ENCODE measurements around the gene PNMA6A. TPM values are rescaled to one million over a fixed set of nuclear protein-coding genes. Genes with fewer than 3 reads are reported as not detected.
"Not testable (repeated sequence)": the region's sequence is repeated elsewhere in the genome, so short reads cannot be mapped to it uniquely, and the experiment has no call there.

Gene PNMA6A
- total RNA-seq, 2 donors from 2014 or later = 1.3 to 2.1 TPM

DNA sequence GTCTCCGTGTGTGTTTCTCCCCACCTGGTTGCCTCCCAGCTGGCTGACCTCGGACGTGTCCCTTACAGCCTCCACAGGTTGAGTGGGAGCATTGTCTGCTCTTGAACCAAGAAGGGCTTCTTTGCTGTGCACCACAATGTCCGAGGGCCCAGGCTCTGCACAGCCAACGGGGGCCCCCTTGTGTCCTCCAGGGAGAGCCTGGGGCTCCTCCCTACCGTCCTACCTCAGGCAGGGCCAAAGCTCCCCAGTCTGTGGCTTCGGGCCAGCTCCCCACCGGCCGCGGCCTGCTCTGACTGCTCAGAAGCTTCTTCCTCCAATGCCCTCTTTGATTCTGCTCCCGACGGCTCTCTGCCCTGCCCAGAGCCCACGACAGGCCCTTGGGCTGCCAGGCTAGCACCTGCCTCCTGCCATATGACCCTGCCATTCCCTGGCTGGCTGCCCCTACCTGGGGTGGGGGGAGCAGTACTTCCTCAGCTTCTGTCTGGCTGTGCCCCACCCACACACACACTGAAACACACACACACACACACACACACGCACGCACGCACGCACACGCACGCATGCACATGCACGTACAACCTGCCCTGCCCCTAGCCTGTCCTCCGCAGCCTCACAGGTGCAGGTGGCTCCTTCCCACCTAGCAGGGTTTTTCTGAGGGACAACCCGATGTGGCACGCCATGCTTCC, 11.1 kb downstream of the PNMA6A start:
- H3K27me3 ChIP-seq; H3K4me3 ChIP-seq; H3K4me1 ChIP-seq; H3K36me3 ChIP-seq (replicated peaks in 1 of 2; ENCODE audit: insufficient read depth in 1 of 2, low read depth in 2 of 2); H3K27ac ChIP-seq; ATAC-seq; H3K9me3 ChIP-seq; intact Hi-C loops (cut with DNase I): not testable (repeated sequence)
- 19% methylated on average over 3 of the region's 23 CpGs; no CpG with 5 or more reads in 1 of the 2 donors for WGBS, 2 donors
- DNase-seq = peak in 1 of 4 donors; percentile 11

GRCh38 chrX:153102418-153102817, 30.2 kb downstream of the PNMA6A start:
- WGBS, 2 donors = 46 to 80% methylated on average over 3 of the region's 3 CpGs
- H3K27ac ChIP-seq = no peak overlapping the region
- no peak for DNase-seq
- no peak for ATAC-seq
- no peak overlapping the region for H3K4me3 ChIP-seq
- H3K36me3 ChIP-seq (replicated peaks in 1 of 2; ENCODE audit: insufficient read depth in 1 of 2, low read depth in 2 of 2) = no peaks in the 10 kb centered on the region
- H3K27me3 ChIP-seq = no peaks in the 10 kb centered on the region
- TF ChIP-seq POLR2A (IDR thresholded peaks at IDR 0.05) = no peak
- no peak for TF ChIP-seq CTCF (IDR thresholded peaks at IDR 0.05)
- H3K9me3 ChIP-seq = no peaks in the 10 kb centered on the region
- H3K4me1 ChIP-seq = no peaks in the 10 kb centered on the region
- intact Hi-C loops (cut with DNase I) = no loop called here

GRCh38 chrX:153104959-153105358, 32.7 kb downstream of the PNMA6A start:
- H3K4me3 ChIP-seq = not testable (repeated sequence)

GRCh38 chrX:153106092-153106801, 34.0 kb downstream of the PNMA6A start:
- H3K27ac ChIP-seq; DNase-seq; H3K36me3 ChIP-seq (replicated peaks in 1 of 2; ENCODE audit: insufficient read depth in 1 of 2, low read depth in 2 of 2); H3K4me1 ChIP-seq; H3K27me3 ChIP-seq; ATAC-seq; intact Hi-C loops (cut with DNase I); H3K4me3 ChIP-seq; H3K9me3 ChIP-seq: not testable (repeated sequence)
- 17 to 50% methylated on average over 1 of the region's 12 CpGs for WGBS, 2 donors

More at GRCh38 chrX:153104959-153105358, 32.7 kb downstream of the PNMA6A start:
- H3K27ac ChIP-seq; DNase-seq; ATAC-seq; H3K27me3 ChIP-seq; intact Hi-C loops (cut with DNase I); H3K4me1 ChIP-seq; H3K9me3 ChIP-seq; H3K36me3 ChIP-seq (replicated peaks in 1 of 2; ENCODE audit: insufficient read depth in 1 of 2, low read depth in 2 of 2): not testable (repeated sequence)
- 67% methylated on average over 1 of the region's 1 CpG for WGBS, 2 donors

DNA sequence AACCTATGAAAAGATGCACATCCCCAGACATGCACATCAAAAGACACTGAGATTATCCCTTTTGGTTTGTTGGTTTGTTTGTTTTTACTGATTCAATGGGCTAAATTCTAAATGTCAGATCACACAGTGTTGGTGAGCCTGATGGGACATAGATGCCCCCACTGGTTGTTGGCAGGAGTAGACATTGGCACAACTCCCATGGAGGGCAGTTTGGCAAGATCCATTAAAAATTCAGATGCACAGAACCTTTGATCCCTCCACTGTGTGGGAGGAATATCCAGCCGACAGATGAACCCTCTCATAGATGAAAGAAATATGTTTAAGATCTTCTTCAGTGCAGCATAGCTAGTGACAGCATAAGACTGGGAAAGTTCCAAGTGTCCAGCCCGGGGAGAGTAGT, 38.5 kb downstream of the PNMA6A start:
- H3K36me3 ChIP-seq (replicated peaks in 1 of 2; ENCODE audit: insufficient read depth in 1 of 2, low read depth in 2 of 2); ATAC-seq; H3K27me3 ChIP-seq; H3K27ac ChIP-seq; H3K4me3 ChIP-seq; intact Hi-C loops (cut with DNase I); DNase-seq; H3K4me1 ChIP-seq; H3K9me3 ChIP-seq: not testable (repeated sequence)
- no CpG with 5 or more reads among the region's 2 CpGs for WGBS, 2 donors

GRCh38 chrX:153113851-153114250, 41.6 kb downstream of the PNMA6A start:
- WGBS, 2 donors = no CpG with 5 or more reads among the region's 9 CpGs

GRCh38 chrX:153117754-153118153, 45.5 kb downstream of the PNMA6A start:
- H3K36me3 ChIP-seq (replicated peaks in 1 of 2; ENCODE audit: insufficient read depth in 1 of 2, low read depth in 2 of 2); H3K4me3 ChIP-seq; intact Hi-C loops (cut with DNase I); H3K27me3 ChIP-seq; DNase-seq; ATAC-seq; H3K4me1 ChIP-seq; H3K9me3 ChIP-seq; H3K27ac ChIP-seq: not testable (repeated sequence)
- no CpG with 5 or more reads among the region's 3 CpGs for WGBS, 2 donors

More at GRCh38 chrX:153113851-153114250, 41.6 kb downstream of the PNMA6A start:
- H3K27me3 ChIP-seq; H3K4me1 ChIP-seq; H3K36me3 ChIP-seq (replicated peaks in 1 of 2; ENCODE audit: insufficient read depth in 1 of 2, low read depth in 2 of 2); DNase-seq; intact Hi-C loops (cut with DNase I); H3K27ac ChIP-seq; ATAC-seq; H3K4me3 ChIP-seq; H3K9me3 ChIP-seq: not testable (repeated sequence)

GRCh38 chrX:153120230-153120629, 48.0 kb downstream of the PNMA6A start:
- H3K27me3 ChIP-seq; H3K27ac ChIP-seq; ATAC-seq; H3K36me3 ChIP-seq (replicated peaks in 1 of 2; ENCODE audit: insufficient read depth in 1 of 2, low read depth in 2 of 2); DNase-seq; intact Hi-C loops (cut with DNase I); H3K4me3 ChIP-seq; H3K4me1 ChIP-seq; H3K9me3 ChIP-seq: not testable (repeated sequence)
- WGBS, 2 donors = no CpG with 5 or more reads among the region's 8 CpGs

DNA sequence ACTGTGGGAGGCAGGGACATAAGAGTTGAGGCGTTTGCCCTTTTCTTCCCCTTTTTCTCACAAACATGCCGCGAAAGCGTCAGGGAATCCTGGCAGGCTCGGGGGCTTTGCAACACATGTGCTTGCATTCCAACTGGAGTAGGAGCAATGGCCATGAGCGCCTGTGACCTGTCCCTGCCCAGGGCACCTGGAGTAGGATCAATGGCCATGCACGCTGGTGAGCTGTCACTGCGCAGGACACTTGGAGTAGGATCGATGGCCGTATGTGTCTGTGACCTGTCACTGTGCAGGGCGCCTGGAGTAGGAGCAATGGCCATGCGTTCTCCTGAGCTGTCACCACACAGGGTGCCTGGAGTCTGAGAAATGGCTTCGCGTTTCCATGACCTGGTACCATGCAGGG, 51.2 kb downstream of the PNMA6A start:
- not testable (repeated sequence) for H3K36me3 ChIP-seq (replicated peaks in 1 of 2; ENCODE audit: insufficient read depth in 1 of 2, low read depth in 2 of 2); H3K27ac ChIP-seq

More for the DNA sequence above, 51.2 kb downstream of the PNMA6A start:
- H3K27me3 ChIP-seq; H3K9me3 ChIP-seq; ATAC-seq; intact Hi-C loops (cut with DNase I); H3K4me1 ChIP-seq; H3K4me3 ChIP-seq; DNase-seq: not testable (repeated sequence)
- WGBS, 2 donors = no CpG with 5 or more reads among the region's 14 CpGs

All from body of pancreas (tissue), 4 donors.